Ramos (cell line): ENCODE data around the gene CCR3.

Experiments used
- in situ Hi-C: fragments of 300-500 bp; cut with MboI; formaldehyde crosslinking; loops from one replicate; pipeline ENCODE4 v1.14.3; 2022; ENCODE audit warnings: low sequenced_read_pairs; ENCODE audit not compliant: unreplicated experiment

The CCR3 gene

GRCh38 chr3:46242120-46242519, at the start of gene CCR3:
Gene CCR3 (plus strand): TSS chr3:46242460. CDS start chr3:46265159, 22,699 bp downstream.
- in situ Hi-C loops: no loop called here

GRCh38 chr3:46192939-46193338, 49.3 kb upstream of the CCR3 start:
- in situ Hi-C loops: no loop called here

DNA sequence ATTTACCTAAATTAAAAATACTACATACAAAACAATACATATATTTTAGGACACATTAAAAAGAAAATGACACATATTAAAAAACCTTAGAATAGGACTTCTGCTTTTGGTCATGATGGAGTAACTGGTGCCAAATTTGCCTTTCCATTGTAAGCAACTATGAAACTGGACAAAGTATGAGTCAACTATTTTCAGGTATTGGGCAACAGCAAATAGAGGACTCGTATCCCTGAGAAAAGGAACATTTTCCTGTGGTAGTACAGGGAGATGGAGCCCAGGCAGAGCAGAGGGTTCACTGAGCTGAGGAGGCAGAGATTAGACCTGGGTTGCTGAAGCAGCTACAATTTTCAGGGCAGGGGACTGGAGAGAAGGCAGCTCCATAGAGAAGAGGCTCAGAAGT, 48.8 kb upstream of the CCR3 start:
- in situ Hi-C loops: no loop called here

DNA sequence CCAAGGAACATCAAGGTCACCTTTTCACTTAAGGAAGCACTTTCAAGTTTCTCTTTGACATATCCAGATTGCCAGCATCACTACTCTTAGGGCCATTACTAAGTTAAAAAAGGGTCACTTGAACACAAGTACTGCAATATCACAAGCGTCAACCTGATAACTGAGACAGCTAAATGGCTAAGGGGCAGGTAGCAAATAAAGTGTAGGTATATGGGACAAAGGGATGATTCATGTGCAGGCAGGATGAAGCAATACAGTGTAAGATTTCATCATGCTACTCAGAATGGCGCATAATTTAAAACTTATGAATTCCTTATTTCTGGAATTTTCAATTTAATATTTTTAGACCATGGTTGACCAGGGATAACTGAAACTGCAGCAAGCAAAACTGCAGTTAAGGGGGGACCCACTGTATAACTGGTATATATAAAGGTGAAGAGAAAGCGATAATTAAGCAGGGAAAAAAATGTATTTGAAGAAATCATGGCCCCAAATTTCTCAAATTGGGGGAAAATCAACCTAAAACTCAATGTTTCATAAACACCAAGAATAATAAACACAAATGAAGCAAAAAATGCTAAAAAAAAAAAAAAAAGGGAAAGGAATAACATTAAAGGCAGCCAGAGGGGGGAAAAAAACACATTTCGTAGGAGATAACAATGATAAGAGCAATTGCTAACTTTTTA, 47.2 kb upstream of the CCR3 start:
- in situ Hi-C loops: no loop called here

GRCh38 chr3:46196261-46196957, 45.9 kb upstream of the CCR3 start:
- in situ Hi-C loops: no loop called here

- in situ Hi-C loops: loop anchor here (10.0 kb wide), 1 partner anchor 265 kb away; no protein-coding TSS in a partner anchor
These were observed 42.0 kb upstream of the CCR3 start for GRCh38 chr3:46200211-46200610.

- in situ Hi-C loops: loop anchor here (10.0 kb wide), 1 partner anchor 266 kb away; no protein-coding TSS in a partner anchor
These were observed 41.5 kb upstream of the CCR3 start for GRCh38 chr3:46200790-46201189.

- in situ Hi-C loops: loop anchor here (10.0 kb wide), 1 partner anchor 268 kb away; no protein-coding TSS in a partner anchor
These were observed 39.7 kb upstream of the CCR3 start for GRCh38 chr3:46202535-46202934.

- in situ Hi-C loops: loop anchor here (10.0 kb wide), 1 partner anchor 269 kb away; no protein-coding TSS in a partner anchor
These were observed 38.6 kb upstream of the CCR3 start for GRCh38 chr3:46203681-46204080.

- in situ Hi-C loops: loop anchor here (10.0 kb wide), 1 partner anchor 271 kb away; no protein-coding TSS in a partner anchor
These were observed 36.8 kb upstream of the CCR3 start for GRCh38 chr3:46205286-46205960.

DNA sequence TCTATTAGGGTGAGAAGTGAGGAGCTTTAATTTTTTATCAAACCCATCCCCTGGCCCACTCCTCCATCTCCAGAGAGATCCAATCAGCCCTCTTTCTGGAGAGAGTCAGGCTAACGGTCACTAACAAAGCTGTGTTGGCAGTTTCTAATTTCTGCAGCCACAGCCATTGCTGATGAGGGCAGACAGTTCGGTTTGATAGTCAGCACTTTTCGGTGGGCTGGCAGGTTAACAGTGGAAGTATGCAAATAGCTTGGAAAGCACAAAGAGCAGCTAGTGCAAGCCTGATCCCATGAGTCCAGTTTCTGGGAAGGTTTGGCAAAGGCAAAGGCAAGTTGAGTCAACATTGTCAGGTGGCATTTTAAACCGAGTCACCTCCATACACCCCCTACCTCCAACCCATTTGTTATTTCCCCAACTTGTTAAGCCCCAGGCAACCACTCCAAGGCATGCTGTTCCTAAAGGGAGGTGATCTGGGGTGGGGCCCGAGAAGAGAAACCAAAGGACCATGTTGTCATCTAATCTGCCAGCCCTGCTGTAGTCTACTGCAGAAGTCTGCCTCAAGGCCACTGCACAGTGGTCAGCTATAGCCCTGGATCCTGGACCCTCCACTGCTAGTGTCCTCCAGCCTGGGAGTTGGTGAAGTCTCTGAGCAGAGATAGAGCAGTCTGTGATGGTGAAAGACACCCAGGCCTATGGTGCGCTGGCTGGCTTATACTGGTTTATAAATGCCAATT, 35.8 kb upstream of the CCR3 start:
- in situ Hi-C loops: loop anchor here (10.0 kb wide), 1 partner anchor 272 kb away; no protein-coding TSS in a partner anchor

DNA sequence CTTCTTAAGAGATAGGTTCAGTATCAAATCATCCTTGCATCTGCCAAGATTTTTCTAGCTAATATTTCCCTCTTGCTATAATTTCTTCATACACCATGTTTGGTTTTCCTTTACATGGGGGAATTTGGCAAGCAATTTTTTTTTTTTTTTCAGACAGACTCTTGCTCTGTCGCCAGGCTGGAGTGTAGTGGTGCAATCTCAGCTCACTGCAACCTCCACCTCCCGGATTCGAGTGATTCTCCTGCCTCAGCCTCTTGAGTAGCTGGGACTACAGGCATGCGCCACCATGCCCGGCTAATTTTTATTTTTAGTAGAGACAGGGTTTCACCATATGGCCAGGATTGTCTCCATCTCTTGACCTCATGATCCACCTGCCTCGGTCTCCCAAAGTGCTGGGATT, 34.7 kb upstream of the CCR3 start:
- in situ Hi-C loops: loop anchor here (10.0 kb wide), 1 partner anchor 273 kb away; no protein-coding TSS in a partner anchor

GRCh38 chr3:46208167-46208704, 34.0 kb upstream of the CCR3 start, which contains the start of gene CCR1:
Gene CCR1 (minus strand): TSS chr3:46208313. CDS start chr3:46204313, 4,000 bp downstream.
- in situ Hi-C loops: loop anchor here (10.0 kb wide), 1 partner anchor 273 kb away; no protein-coding TSS in a partner anchor

GRCh38 chr3:46209053-46209452, 33.2 kb upstream of the CCR3 start:
- in situ Hi-C loops: loop anchor here (10.0 kb wide), 1 partner anchor 274 kb away; no protein-coding TSS in a partner anchor

- in situ Hi-C loops: loop anchor here (10.0 kb wide), 1 partner anchor 275 kb away; no protein-coding TSS in a partner anchor
These were observed 32.4 kb upstream of the CCR3 start for GRCh38 chr3:46209746-46210470.

DNA sequence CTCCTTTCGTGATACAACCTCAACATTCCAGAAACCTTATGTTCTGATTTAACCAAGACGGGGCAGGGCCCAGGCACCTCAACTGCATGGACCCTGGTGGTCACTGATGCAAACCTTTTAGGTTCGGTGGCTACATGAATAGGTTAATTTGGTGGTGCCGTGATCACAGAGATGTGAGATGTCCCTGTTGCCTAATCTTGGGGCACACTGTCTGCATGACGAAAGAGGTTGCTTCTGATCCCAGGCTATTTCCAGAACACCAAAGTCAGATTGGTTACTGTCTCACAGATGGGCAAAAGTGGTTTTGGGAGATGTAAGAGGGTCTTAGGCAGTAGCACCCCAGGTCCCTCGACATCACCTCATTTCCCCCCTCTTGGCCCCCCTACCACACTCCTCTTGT, 30.2 kb upstream of the CCR3 start:
- in situ Hi-C loops: no loop called here

- in situ Hi-C loops: no loop called here
These were observed 29.1 kb upstream of the CCR3 start for GRCh38 chr3:46213201-46213600.

- in situ Hi-C loops: no loop called here
These were observed 27.4 kb upstream of the CCR3 start for GRCh38 chr3:46214751-46215352.
